ENCODE results near the gene SRP54. TPM values are rescaled to one million over a fixed set of nuclear protein-coding genes. Genes with fewer than 3 reads are reported as not detected.
A peak's percentile ranks its signal among the peaks of the same experiment; 100 is the strongest.
"Not testable (repeated sequence)": the region's sequence is repeated elsewhere in the genome, so short reads cannot be mapped to it uniquely, and the experiment has no call there.

Gene SRP54
- 30.7 TPM for total RNA-seq

GRCh38 chr14:34982421-34983147 is at the start of gene SRP54:
Gene SRP54 (plus strand): TSS chr14:34982992. CDS start chr14:34996710, 13,718 bp downstream.
- DNase-seq (ENCODE audit: low read depth in 2 of 3, low spot score in 2 of 3), result peak; percentile 96 to 99 (median 99)

- no peak for DNase-seq (ENCODE audit: low read depth in 2 of 3, low spot score in 2 of 3)
These were observed 49.5 kb upstream of the SRP54 start for GRCh38 chr14:34933301-34933700.

- DNase-seq (ENCODE audit: low read depth in 2 of 3, low spot score in 2 of 3), result no peak
These were observed 47.3 kb upstream of the SRP54 start for GRCh38 chr14:34935488-34935887.

- DNase-seq (ENCODE audit: low read depth in 2 of 3, low spot score in 2 of 3), result no peak
These were observed 45.4 kb upstream of the SRP54 start for GRCh38 chr14:34937442-34937841.

GRCh38 chr14:34937876-34938275 is 44.9 kb upstream of the SRP54 start:
- no peak for DNase-seq (ENCODE audit: low read depth in 2 of 3, low spot score in 2 of 3)

GRCh38 chr14:34943506-34943905 is 39.3 kb upstream of the SRP54 start:
- DNase-seq (ENCODE audit: low read depth in 2 of 3, low spot score in 2 of 3), result no peak

GRCh38 chr14:34944744-34945143 is 38.0 kb upstream of the SRP54 start:
- DNase-seq (ENCODE audit: low read depth in 2 of 3, low spot score in 2 of 3), result no peak

GRCh38 chr14:34946699-34947098 is 36.1 kb upstream of the SRP54 start:
- DNase-seq (ENCODE audit: low read depth in 2 of 3, low spot score in 2 of 3), result no peak

GRCh38 chr14:34951286-34951685 is 31.5 kb upstream of the SRP54 start:
- DNase-seq (ENCODE audit: low read depth in 2 of 3, low spot score in 2 of 3), result no peak

- DNase-seq (ENCODE audit: low read depth in 2 of 3, low spot score in 2 of 3), result no peak
These were observed 25.9 kb upstream of the SRP54 start for GRCh38 chr14:34956931-34957330.

- no peak for DNase-seq (ENCODE audit: low read depth in 2 of 3, low spot score in 2 of 3)
These were observed 25.0 kb upstream of the SRP54 start for GRCh38 chr14:34957771-34958286.

GRCh38 chr14:34962106-34962505 is 20.7 kb upstream of the SRP54 start:
- DNase-seq (ENCODE audit: low read depth in 2 of 3, low spot score in 2 of 3), result not testable (repeated sequence)

- peak in 1 of 3 donors; percentile 20 for DNase-seq (ENCODE audit: low read depth in 2 of 3, low spot score in 2 of 3)
These were observed 17.6 kb upstream of the SRP54 start for GRCh38 chr14:34964977-34965764.

- DNase-seq (ENCODE audit: low read depth in 2 of 3, low spot score in 2 of 3), result no peak
These were observed 16.9 kb upstream of the SRP54 start for GRCh38 chr14:34965912-34966311.

- DNase-seq (ENCODE audit: low read depth in 2 of 3, low spot score in 2 of 3), result no peak
These were observed 16.4 kb upstream of the SRP54 start for GRCh38 chr14:34966413-34966812.

- no peak for DNase-seq (ENCODE audit: low read depth in 2 of 3, low spot score in 2 of 3)
These were observed 12.1 kb upstream of the SRP54 start for GRCh38 chr14:34970665-34971064.

- no peak for DNase-seq (ENCODE audit: low read depth in 2 of 3, low spot score in 2 of 3)
These were observed 11.4 kb upstream of the SRP54 start for GRCh38 chr14:34971381-34971780.

GRCh38 chr14:34971801-34972200 is 11.0 kb upstream of the SRP54 start:
- no peak for DNase-seq (ENCODE audit: low read depth in 2 of 3, low spot score in 2 of 3)

GRCh38 chr14:34978444-34978843 is 4.3 kb upstream of the SRP54 start:
- DNase-seq (ENCODE audit: low read depth in 2 of 3, low spot score in 2 of 3), result no peak

GRCh38 chr14:34980337-34980900 is 2.4 kb upstream of the SRP54 start:
- DNase-seq (ENCODE audit: low read depth in 2 of 3, low spot score in 2 of 3), result no peak

- DNase-seq (ENCODE audit: low read depth in 2 of 3, low spot score in 2 of 3), result peak in 2 of 3 donors; percentile 64 to 66
These were observed 910 bp upstream of the SRP54 start for GRCh38 chr14:34981743-34982420.

All from hematopoietic multipotent progenitor cell (in vitro differentiated cells).